Neutrophil (primary cell): ENCODE measurements around the gene PPM1L.

Source experiments
- H3K27ac ChIP-seq: fragments of 200-600 bp; sonication (generic); 2 replicates; pipeline ENCODE4 v1.5.1; 2016; ENCODE audit warnings: mild to moderate bottlenecking, moderate library complexity
- H3K27me3 ChIP-seq: fragments of 200-600 bp; sonication (generic); 2 replicates; pipeline ENCODE4 v1.6.0; 2016; ENCODE audit warnings: mild to moderate bottlenecking
- H3K36me3 ChIP-seq: fragments of 200-600 bp; sonication (generic); 2 replicates; pipeline ENCODE4 v1.5.1; 2017
- H3K4me1 ChIP-seq, 2 experiments: fragments of 200-600 bp in 1 of 2; sonication (generic) in 1 of 2; 1 replicate in 1 of 2; 2 replicates in 1 of 2; pipeline versions ENCODE4 v1.5.1 to v1.6.1; 2013 to 2016; ENCODE audit warnings: low read depth in 1 of 2, low read length in 1 of 2, mild to moderate bottlenecking in 1 of 2, moderate library complexity in 1 of 2; ENCODE audit not compliant: control insufficient read depth in 1 of 2, insufficient read depth in 1 of 2
- H3K4me3 ChIP-seq, 2 experiments: fragments of 200-600 bp in 1 of 2; sonication (generic) in 1 of 2; 1 replicate in 1 of 2; 2 replicates in 1 of 2; pipeline ENCODE4 v1.5.1; 2013 to 2016; ENCODE audit warnings: low read depth in 1 of 2, low read length in 1 of 2, mild to moderate bottlenecking in 1 of 2, moderate library complexity in 1 of 2
- H3K9me3 ChIP-seq: fragments of 200-600 bp; sonication (generic); 2 replicates; pipeline ENCODE4 v1.5.1; 2016
- TF ChIP-seq, protein P1 (sequence below): fragments of 200-600 bp; sonication (generic); IDR thresholded peaks from 2 replicates; pipeline ENCODE4 v1.5.1; 2016; ENCODE audit warnings: antibody characterized with exemption

Gene PPM1L

GRCh38 chr3:161043336-161044035 is 287.5 kb downstream of the PPM1L start:
- H3K4me1 ChIP-seq, result no peaks in the 10 kb centered on the region
- H3K4me3 ChIP-seq, result no peak overlapping the region
- TF ChIP-seq, protein P1, sequence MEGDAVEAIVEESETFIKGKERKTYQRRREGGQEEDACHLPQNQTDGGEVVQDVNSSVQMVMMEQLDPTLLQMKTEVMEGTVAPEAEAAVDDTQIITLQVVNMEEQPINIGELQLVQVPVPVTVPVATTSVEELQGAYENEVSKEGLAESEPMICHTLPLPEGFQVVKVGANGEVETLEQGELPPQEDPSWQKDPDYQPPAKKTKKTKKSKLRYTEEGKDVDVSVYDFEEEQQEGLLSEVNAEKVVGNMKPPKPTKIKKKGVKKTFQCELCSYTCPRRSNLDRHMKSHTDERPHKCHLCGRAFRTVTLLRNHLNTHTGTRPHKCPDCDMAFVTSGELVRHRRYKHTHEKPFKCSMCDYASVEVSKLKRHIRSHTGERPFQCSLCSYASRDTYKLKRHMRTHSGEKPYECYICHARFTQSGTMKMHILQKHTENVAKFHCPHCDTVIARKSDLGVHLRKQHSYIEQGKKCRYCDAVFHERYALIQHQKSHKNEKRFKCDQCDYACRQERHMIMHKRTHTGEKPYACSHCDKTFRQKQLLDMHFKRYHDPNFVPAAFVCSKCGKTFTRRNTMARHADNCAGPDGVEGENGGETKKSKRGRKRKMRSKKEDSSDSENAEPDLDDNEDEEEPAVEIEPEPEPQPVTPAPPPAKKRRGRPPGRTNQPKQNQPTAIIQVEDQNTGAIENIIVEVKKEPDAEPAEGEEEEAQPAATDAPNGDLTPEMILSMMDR, result no peak
- H3K36me3 ChIP-seq, result no peaks in the 10 kb centered on the region
- no peaks in the 10 kb centered on the region for H3K27me3 ChIP-seq
- no peaks in the 10 kb centered on the region for H3K9me3 ChIP-seq
- no peak overlapping the region for H3K27ac ChIP-seq

DNA sequence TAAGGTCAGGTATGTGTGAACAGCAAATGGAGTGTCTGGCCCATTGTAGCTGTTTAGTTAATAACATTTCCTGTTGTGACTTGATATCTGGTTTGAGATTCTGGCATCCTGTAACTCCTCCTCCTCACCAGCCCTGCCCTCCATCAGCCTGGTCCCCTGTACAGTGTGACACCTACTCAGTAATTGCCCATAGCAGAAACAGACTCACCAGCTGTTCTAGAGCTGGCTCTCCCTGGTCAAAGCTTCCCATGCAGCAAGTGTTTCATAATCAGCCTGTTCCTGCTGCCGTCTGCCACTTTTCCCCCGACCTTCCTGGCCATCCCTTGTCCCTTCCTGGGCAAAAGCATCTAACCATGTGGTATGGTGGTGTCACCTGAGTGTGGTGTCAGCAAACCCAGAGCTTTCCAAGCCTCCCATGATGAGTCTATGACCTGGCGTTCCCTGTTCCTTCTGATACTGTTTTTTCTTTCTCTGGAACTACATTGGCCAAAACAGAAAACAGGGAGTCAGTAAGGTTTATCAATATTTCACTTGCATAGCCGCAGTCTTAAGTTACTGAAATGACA is 293.7 kb downstream of the PPM1L start:
- Histone ChIP-seq H3K36me3 (no peaks in the 10 kb centered on the region), H3K4me3 (no peak overlapping the region), H3K4me1 (no peaks in the 10 kb centered on the region), H3K27me3 (no peaks in the 10 kb centered on the region), H3K27ac (no peak overlapping the region), H3K9me3 (no peaks in the 10 kb centered on the region)
- TF ChIP-seq, protein P1, result no peak

- H3K4me3 ChIP-seq, result no peak overlapping the region
- H3K9me3 ChIP-seq, result no peaks in the 10 kb centered on the region
- TF ChIP-seq, protein P1, result no peak
- H3K36me3 ChIP-seq, result no peaks in the 10 kb centered on the region
- H3K4me1 ChIP-seq, result no peaks in the 10 kb centered on the region
- no peak overlapping the region for H3K27ac ChIP-seq
- H3K27me3 ChIP-seq, result no peaks in the 10 kb centered on the region
Measured at GRCh38 chr3:161050935-161051334, 294.9 kb downstream of the PPM1L start.

DNA sequence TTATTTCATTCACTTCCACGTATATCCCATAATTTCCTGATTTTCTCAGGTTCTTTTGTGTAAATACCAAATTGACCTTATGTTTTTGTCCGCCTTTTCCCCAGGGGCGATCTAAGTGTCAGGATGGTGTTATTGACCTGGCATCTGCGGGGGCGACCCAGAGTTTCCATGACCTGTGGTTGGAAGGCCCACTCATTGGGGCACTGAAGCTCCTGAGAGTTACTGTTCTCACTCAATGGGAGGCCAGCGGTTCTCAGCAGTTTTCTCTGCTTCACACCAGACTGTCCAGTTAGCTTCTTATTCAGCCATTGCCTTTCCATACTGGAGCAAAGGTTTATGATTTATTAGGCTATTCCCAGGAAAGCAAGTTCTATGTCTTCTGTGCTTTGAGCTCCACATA is 295.8 kb downstream of the PPM1L start:
- no peaks in the 10 kb centered on the region for H3K4me1 ChIP-seq
- no peaks in the 10 kb centered on the region for H3K27me3 ChIP-seq
- H3K27ac ChIP-seq, result no peak overlapping the region
- no peaks in the 10 kb centered on the region for H3K9me3 ChIP-seq
- TF ChIP-seq, protein P1, result no peak
- H3K36me3 ChIP-seq, result no peaks in the 10 kb centered on the region
- H3K4me3 ChIP-seq, result no peak overlapping the region

DNA sequence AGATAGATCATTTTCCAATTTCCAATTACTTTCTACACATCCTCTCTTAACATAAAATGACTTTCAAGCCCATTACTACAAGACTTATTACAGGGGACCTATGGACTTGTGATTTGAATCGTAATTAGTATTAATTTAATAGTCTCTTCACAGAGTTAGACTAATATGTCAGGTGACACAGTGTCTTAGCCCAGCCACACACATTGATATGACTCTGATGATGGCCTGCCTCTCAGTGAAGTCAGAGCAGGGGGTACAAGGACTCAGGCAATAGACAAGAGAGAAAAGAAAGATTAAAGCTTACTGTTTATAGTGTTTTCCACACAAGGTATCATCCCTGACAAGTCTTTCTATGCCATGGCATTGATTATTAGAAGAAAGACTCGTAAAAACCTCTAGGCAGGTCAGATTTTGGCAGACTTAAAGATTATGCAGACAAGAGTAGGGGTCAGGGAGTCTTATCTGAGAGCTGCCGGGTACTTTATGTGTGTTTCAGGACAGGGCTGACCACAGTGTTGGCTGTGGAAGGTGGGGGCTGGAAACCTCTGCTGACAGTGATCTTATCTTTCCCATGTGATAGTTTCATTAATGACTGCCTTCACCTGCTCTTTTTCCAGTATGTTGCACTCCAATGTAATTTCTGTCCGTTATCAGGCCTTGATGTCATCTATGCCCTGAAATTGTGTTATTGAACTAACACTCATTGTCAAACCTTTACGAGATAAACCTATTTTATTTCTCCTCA is 299.0 kb downstream of the PPM1L start:
- TF ChIP-seq, protein P1, result no peak
- Histone ChIP-seq H3K36me3 (no peaks in the 10 kb centered on the region), H3K27me3 (no peaks in the 10 kb centered on the region), H3K9me3 (no peaks in the 10 kb centered on the region), H3K4me1 (no peaks in the 10 kb centered on the region), H3K4me3 (no peak overlapping the region), H3K27ac (no peak overlapping the region)
